HG03571 (cell line): ENCODE data around the gene JAKMIP1.
"Not testable (repeated sequence)": the region's sequence is repeated elsewhere in the genome, so short reads cannot be mapped to it uniquely, and the experiment has no call there.

Experiments used
- ATAC-seq: cut with Tn5 transposase; IDR thresholded peaks from one replicate; pipeline ENCODE4 v1.9.1; 2021; ENCODE audit not compliant: unreplicated experiment

The JAKMIP1 gene

DNA sequence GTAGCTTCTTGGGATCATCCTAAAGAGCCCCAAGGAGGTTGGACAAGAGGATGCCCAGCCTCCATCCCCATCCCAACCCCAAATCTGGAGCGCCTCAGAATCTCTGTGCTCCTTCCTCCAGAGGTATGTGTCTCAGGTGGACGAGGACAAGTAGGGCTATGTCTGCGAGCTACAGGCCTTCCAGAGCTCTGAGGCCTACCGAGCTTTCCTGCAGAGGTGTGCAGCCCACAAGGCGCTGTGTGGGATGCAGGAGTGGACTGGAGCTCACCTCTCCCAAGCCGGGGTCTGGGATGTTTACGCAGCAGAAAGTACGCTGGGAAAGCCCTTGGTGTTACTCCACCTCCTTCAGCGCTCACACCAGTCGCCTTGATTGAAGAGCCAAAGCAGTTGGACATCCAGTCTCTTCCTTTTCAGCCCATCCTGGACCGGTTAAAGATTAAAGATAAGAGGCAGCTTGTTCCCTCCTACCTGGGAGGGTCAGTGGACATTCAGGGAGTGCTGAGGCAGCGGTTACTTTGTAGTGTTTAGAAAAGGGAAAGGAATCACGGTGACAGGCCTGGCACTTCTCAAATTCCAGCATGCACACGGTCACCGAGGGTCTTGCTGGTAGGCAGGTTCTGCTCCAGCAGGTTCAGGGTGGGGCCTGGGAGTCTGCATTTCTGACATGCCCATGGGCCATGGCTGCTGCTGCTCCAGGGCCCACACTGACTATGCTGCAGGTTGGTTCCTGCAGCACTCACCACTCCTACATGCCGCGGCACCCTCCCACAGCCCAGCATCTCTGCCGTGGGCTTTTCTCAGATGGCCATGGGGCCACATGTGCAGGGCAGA is 29.5 kb upstream of the JAKMIP1 start:
- no peak for ATAC-seq

DNA sequence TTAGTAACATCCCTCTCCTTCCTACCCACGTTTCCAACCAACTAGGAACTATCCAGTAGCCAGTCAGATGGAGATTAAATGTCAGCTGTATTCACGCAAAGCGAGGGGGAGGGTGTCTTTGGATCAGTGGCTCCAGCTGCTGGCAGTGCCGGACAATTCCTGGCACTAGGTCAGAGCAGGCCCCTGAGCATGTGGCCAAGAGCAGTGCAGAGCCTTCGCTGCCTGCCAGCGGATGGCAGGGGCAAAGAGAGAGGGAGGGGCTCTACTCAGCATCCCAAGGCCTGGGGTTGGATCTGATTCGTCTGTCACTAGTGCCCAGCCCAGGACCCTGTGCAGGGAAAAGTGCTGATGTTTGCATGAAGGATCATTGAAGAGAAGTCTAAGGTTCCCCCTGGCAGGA is 28.7 kb upstream of the JAKMIP1 start:
- ATAC-seq, result no peak

DNA sequence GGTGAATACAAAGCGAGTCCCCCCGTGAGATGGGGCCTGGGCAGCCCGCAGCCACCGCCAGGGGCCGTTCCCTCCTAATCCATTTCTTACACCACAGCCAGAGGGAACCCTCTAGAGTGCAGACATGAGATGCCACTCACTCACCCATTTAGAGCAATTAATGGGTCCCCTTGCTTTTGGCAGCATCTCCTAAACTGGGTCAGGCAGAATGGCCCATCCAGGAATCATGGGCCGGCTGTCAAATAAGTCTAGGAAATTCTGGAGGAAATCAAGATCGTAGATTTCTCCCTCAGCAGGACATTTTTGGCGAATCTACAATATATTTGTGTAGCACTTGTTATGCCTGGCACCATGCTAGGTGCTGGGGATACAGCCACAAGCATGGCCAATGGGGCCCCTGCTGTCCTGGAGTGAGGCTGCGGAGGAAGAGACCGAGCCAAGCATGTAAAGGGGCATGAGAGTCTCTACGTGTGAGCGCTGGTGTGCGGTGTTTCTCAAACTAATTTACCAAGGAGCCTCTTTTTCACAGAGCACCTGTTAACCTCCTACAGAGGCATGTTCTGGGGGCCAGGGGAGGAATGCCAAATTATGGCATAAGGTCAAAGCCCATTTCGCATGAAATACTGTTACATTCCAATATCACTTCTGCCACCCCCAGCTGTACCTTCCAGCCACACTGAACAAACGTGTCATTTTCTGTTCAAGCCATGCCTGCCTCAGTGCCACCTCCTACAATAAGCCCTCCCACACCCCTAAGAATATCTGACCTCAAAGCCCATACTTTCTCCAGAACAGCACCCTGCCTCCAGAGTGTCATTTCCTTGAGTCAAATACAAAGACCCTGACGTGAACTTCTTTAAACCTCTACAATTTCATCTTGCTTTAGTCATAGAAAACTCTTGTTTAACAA is 28.1 kb upstream of the JAKMIP1 start:
- no peak for ATAC-seq

- no peak for ATAC-seq
Observed at GRCh38 chr4:6227412-6228157, 27.2 kb upstream of the JAKMIP1 start.

- no peak for ATAC-seq
Observed at GRCh38 chr4:6226506-6226905, 26.2 kb upstream of the JAKMIP1 start.

DNA sequence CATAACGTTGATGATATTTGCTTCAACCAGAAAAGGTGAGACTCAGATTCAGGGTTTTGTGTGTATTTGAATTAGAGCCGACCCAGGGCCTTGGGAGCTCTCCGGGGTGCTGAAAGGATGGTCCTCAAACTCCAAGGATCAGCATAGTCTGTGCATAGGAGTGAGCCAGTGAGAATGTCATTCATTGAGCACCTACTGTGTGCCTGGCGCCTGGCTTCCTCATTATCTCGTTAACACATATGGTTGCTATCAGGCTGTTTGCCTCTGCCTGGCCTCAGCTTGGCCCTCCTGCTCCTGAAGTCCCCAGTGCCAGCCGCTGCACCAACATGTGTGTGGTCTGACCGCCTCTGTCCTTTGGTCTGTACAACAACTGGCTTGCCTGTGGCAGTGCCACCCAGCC is 25.1 kb upstream of the JAKMIP1 start:
- ATAC-seq, result no peak

GRCh38 chr4:6224735-6225134 is 24.4 kb upstream of the JAKMIP1 start:
- no peak for ATAC-seq

DNA sequence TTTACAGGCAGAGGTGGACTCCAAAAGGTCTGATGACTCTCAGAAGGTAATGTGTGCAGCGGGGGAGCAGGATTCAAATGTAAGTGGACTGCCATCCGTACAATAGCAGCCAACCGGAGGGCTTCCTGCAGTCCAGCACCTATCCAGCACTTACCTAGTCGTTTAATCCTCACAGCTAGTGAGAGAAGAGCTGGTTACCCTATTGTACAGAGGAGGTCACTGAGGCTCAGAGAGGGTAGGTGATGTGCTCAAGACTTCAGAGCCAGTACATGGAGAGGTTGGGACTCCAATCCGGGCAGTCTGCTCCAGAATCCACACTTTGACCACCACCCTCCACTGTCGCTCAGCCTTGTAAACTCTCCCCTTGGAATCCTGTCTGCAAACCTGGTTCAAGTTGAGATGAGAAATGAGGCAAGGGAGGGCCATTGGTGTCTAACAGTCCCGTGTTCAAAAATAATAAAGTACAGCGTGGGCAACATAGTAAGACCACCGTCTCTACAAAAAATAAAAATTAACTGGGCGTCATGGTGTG is 22.5 kb upstream of the JAKMIP1 start:
- no peak for ATAC-seq

GRCh38 chr4:6221851-6222760 is 21.8 kb upstream of the JAKMIP1 start:
- ATAC-seq, result no peak

DNA sequence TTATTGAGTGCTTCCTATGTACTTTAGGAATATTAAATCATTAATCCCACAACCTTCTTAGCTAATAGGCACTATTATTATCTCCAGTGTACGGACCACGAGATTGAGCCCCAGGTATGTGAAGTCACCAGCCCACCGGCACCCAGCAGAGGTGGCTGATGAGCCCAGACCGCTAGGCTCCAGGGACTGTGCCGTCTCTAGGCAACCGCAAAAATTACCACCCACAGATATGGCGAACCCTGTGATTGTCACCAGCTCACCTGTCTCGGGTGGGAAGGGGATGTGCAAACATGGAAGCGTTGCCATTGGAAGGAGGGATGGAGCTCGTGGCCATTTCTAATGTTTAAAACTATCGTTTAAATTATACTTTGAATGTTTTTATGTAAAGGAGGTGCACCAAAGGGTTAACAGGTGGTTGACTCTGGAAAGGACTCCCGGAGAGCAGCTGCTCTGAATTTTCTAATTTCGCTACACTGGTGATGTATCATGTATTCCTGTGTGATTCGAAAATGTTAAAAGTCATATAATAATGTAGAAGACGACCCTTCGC is 21.0 kb upstream of the JAKMIP1 start:
- ATAC-seq, result no peak

- peak; percentile 76 for ATAC-seq
Observed at GRCh38 chr4:6217716-6218381, 17.5 kb upstream of the JAKMIP1 start.

- ATAC-seq, result no peak
Observed at GRCh38 chr4:6216588-6216987, 16.2 kb upstream of the JAKMIP1 start.

DNA sequence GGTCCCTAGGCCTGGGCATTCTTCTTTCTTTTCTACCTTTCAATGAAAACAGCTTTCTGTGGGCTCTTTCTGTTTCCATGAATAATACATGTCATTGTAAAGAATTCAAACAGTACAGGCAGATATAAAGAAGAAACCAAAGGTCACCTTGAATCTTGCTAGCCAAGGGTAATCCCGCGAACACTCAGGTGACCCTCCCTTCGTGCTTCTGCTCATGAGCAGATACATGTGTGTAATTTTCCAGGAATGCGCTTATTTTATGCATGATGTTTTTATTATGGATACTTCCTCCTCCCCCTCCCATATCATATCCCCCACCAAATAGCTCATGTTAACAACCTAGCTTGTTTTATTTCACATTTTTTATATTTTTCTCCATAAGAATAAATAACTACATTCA is 9.6 kb upstream of the JAKMIP1 start:
- ATAC-seq, result no peak

GRCh38 chr4:6209291-6209690 is 8.9 kb upstream of the JAKMIP1 start:
- not testable (repeated sequence) for ATAC-seq

- no peak for ATAC-seq
Observed at GRCh38 chr4:6208416-6208815, 8.1 kb upstream of the JAKMIP1 start.

GRCh38 chr4:6207602-6208001 is 7.3 kb upstream of the JAKMIP1 start:
- no peak for ATAC-seq

DNA sequence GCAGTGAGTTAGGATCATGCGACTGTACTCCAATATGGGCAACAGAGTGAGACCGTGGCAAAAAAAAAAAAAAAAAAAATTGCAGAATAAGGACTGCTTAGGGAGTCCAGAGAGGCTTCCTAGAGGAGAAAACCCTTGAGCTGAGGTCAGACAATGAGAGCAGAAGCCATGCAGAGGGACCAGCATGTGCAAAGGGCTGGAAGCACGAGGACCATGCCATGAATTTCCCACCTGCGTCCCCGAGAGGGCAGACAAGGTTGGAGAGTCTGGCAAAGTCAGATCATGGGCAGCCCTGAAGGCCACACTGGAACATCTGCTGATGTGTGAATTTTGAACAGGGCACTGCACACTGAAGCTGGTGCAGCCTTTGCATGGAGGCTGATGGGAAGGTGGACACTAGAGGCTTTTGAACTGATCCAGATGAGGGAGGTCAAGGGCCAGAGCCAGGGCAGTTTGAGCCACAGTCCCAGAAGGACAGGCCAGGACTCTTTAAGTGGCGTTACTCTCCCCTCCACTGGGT is 6.5 kb upstream of the JAKMIP1 start:
- no peak for ATAC-seq

GRCh38 chr4:6205973-6206372 is 5.6 kb upstream of the JAKMIP1 start:
- ATAC-seq, result no peak

GRCh38 chr4:6205567-6205931 is 5.2 kb upstream of the JAKMIP1 start:
- ATAC-seq, result no peak
